GM18499 (cell line): ENCODE data around the gene KRTAP10-5.
"Not testable (repeated sequence)": the region's sequence is repeated elsewhere in the genome, so short reads cannot be mapped to it uniquely, and the experiment has no call there.

Source experiments
- ATAC-seq: cut with Tn5 transposase; IDR thresholded peaks from one replicate; pipeline ENCODE4 v1.9.1; 2021; ENCODE audit warnings: moderate number of reproducible peaks; ENCODE audit not compliant: insufficient read depth, unreplicated experiment

Gene KRTAP10-5

DNA sequence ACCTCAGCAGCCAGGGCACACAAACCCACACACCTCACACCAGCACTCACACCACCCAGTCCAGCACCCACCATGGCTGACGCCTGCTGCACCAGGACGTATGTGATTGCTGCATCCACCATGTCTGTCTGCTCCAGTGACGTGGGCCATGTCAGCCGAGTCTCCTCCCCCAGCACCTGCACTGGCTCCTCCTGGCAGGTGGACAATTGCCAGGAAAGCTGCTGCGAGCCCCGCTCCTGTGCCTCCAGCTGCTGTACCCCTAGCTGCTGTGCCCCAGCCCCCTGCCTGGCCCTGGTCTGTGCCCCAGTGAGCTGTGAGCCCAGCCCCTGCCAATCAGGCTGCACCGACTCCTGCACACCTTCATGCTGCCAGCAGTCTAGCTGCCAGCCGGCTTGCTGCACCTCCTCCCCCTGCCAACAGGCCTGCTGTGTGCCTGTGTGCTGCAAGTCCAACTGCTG, 31.7 kb upstream of the KRTAP10-5 start, which contains the start of gene KRTAP10-8:
KRTAP10-8 (plus strand) TSS at position 51 of the 458 bp plus-strand sequence; CDS start at position 73, 22 bp downstream.
- no peak for ATAC-seq

GRCh38 chr21:44611551-44611950, 31.1 kb upstream of the KRTAP10-5 start:
- no peak for ATAC-seq

GRCh38 chr21:44610157-44610843, 29.9 kb upstream of the KRTAP10-5 start:
- not testable (repeated sequence) for ATAC-seq

GRCh38 chr21:44609193-44609592, 28.8 kb upstream of the KRTAP10-5 start:
- ATAC-seq, result no peak

DNA sequence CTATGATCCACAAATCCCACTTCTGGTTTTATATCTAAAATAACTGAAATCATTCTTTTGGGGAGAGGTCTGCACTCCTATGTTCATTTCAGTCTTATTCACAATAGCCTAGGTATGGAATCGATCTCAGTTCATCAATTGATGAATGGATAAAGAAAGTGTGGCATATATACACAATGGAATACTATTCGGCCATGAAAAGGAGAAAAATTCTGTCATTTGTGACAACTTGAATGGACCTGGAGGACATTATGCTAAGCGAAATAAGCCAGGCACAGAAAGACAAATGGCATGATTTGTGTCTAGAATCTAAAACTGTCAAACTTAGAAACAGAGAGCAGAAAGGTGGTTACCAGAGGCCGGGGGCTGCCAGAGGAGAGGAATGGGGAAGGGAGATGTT, 26.1 kb upstream of the KRTAP10-5 start:
- ATAC-seq, result no peak

DNA sequence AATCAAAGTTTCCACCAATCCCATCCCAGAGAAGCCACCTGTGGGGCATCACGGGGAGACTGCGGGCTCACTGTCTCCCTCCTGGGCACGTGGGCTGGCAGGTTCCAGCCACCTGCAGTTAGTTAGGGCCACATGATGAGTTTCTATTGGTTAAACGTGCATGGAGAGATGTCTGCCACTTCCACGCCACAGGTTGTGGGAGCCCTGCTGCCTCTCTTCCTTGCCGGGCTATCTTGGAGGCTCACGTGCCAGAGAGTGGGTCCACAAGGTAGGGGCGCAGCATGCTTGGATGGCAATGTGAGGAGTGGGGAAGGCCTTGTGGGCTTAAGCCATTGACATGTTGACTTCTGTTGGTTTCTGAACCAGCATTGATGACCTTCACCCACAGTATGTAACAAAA, 23.5 kb upstream of the KRTAP10-5 start:
- ATAC-seq, result no peak

DNA sequence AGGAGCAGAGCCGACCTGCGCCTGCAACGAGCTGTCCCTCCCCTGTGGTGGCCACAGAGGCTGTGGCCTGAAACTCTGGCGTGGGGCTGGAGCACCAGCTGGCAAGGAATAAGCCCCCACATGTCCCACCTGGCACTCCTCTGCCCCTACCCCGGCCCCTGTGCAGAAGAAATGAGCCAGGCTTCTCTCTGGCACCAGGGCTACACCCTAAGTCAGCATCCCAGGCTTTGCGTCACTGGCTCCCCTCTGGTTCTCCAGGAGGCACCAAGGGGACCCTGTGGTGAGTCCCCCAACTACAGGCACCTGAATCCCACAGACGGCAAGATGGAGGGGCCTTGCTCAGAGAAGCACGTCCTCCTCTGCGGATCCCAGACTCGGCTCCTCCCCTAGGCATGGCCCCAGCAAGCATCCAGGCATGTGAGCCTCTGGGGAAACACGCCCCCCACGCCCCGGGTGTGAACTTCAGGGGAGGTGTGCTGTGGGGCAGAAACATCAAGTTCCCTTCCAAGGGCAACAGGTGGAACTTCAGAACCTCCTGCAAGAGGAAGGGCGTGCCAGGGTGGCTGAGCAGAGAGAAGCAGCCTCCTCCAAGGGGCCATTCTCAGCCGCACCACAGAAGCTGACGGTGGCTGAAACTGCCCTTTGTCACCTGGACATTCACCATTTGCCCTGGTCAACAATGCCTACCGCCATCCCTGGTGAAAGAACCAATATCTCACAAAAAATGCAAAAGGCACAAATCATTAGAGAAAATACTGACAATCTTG, 22.9 kb upstream of the KRTAP10-5 start:
- no peak for ATAC-seq

DNA sequence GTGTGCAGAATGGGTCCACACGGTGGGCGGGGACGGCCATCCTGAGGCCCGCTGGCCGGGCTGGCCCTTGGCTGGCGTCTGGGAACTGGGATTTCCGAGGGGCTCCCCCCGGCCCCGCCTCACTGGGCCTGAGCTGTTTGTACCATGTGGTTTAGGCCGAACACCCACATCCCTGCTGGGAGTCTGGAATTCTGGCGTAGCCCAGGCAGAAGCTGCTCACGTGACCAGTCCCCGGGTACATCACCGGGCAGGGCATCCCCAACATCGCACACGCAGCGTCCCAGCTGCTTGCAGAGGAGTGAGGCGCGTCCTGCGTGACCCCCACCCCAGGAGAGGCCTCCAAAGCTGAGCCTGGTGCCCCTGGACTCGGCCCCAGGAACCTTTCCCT, 22.1 kb upstream of the KRTAP10-5 start:
- ATAC-seq, result no peak

DNA sequence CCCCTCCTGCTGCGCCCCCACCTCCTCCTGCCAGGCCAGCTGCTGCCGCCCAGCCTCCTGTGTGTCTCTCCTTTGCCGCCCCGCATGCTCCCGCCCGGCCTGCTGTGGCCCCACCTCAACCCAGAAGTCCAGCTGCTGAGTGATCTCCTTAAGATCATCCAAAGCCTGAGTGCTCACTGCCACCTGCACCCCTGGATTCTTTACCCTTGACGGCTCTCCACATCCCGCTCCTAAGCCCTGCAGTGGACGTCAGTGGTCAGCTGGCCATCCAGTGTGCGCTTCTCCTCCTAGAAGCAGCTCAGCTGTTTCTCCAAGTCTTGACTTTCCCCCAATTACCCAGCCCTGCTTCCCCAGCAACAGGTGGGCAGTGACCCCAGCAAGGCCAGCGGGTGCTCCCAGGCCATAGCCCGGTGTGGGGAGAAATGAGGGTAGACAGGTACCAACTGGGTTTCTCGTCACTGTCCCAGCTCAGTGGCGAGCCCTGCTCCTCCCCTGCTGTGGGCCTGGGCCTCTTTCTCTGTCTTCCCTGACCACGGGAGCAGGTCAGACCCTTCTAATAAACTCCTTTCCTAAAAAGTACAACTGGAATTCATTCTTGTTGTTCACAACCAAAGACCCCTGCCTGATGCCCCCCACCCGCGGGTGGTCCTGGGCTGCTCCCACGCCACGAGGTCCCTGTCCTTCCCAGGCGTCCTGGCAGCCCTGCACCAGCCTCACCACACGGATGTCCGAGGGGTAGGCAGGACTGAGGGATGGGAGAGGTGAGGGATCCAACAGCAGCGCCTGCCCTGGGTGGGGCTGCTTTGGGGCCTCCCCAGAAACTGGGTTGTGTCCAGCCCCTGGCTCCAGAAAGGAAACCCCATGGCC, 21.4 kb upstream of the KRTAP10-5 start:
- ATAC-seq, result no peak

DNA sequence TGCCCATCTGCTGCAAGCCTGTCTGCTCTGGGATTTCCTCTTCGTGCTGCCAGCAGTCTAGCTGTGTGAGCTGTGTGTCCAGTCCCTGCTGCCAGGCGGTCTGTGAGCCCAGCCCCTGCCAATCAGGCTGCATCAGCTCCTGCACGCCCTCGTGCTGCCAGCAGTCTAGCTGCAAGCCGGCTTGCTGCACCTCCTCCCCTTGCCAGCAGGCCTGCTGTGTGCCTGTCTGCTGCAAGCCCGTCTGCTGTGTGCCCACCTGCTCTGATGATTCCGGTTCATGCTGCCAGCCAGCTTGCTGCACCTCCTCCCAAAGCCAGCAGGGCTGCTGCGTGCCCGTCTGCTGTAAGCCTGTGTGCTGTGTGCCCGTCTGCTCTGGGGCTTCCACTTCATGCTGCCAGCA, 20.7 kb upstream of the KRTAP10-5 start:
- ATAC-seq, result not testable (repeated sequence)

- ATAC-seq, result not testable (repeated sequence)
Measured at GRCh38 chr21:44600118-44600978, 19.9 kb upstream of the KRTAP10-5 start, which contains the start of gene KRTAP10-7. KRTAP10-7 (plus strand) TSS chr21:44600597; CDS start chr21:44600622, 25 bp downstream.

DNA sequence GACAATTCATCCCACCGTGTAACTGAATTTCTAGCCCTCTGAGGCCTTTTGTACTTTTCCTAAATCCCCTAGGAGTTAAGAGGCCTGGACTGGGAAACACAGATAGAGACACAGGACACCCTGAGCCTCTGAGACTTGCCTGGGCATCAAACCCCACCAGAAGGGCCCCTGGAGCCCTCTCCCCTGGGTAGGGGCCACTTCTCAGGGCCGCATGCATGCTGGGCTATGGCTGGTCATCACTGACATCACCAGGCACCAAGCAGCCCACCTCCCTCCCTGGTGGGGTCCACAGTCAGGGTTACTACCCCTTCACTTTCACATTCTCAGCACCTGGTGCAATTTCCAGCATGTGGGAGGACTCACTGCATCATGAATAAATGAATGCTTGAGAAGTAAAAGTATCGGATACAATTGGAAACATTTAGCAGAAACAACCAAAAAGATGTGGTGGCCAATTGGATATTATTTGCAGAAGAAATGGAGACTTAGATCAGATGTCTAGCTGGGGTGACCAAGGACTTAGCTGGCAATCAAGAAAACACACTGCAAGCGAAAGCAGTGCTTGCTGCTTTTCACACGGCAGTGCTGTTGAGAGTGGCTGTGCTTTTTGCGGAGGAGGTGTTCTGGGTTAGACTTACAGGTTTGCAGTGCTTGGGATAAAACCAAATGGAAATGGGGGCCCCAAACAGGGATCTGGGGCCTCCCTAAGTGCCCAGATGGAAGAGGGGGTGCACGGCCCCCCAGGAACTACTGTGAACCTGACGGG, 19.0 kb upstream of the KRTAP10-5 start:
- ATAC-seq, result no peak

- no peak for ATAC-seq
Measured at GRCh38 chr21:44598061-44598460, 17.7 kb upstream of the KRTAP10-5 start.

DNA sequence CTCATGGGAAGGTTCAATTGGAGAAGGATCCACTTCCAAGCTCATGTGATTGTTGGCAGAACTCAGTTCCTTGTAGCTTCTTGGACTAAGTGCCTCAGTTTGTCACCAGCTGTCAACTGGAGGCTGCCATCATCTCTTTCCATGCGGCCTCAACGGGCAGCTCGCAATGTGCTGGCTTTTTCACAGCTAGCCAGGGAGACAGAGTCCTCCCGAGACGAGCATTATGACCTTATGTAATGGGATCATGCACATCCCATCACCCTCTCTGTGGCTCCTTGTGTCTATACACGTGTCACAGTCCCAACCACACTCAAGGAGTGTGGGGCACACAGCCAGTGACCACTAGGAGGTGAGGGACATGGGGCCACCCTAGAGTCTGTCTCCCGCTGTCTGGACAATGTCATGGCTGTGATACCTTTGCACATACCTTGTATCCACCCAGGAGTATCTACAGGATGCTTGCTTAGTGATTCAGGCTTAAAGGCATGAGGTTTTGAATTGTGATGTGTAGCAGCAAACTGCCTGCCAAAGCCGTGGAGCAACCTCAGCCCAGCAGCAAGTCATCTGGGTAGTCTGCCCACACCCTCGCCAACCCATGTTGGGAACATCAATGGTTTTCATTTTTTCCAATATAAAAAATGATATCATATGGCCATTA, 15.8 kb upstream of the KRTAP10-5 start:
- no peak for ATAC-seq

- ATAC-seq, result no peak
Measured at GRCh38 chr21:44595524-44595923, 15.1 kb upstream of the KRTAP10-5 start.

DNA sequence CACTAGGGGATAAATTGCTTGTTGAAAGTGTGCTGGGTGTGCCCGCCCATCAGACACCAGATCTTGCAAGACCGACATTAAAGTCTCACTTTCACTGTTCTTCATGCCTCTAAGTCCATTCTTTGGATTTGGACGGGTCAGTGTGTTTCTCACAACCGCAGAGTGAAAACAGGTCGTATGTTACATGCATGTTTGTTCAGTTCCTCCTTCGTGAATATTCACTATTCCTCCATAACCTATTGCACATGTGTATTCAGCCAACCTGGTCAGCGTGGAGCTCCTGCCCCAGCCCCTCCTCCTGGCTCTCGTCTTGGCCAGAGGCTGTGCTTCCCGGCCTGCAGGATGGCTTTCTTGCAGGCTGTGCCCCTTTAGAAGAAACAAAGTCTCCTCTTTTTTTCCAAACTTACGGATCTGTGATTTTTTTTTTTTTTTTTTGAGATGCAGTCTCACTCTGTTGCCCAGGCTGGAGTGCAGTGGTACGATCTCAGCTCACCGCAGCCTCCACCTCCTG, 14.1 kb upstream of the KRTAP10-5 start:
- no peak for ATAC-seq

DNA sequence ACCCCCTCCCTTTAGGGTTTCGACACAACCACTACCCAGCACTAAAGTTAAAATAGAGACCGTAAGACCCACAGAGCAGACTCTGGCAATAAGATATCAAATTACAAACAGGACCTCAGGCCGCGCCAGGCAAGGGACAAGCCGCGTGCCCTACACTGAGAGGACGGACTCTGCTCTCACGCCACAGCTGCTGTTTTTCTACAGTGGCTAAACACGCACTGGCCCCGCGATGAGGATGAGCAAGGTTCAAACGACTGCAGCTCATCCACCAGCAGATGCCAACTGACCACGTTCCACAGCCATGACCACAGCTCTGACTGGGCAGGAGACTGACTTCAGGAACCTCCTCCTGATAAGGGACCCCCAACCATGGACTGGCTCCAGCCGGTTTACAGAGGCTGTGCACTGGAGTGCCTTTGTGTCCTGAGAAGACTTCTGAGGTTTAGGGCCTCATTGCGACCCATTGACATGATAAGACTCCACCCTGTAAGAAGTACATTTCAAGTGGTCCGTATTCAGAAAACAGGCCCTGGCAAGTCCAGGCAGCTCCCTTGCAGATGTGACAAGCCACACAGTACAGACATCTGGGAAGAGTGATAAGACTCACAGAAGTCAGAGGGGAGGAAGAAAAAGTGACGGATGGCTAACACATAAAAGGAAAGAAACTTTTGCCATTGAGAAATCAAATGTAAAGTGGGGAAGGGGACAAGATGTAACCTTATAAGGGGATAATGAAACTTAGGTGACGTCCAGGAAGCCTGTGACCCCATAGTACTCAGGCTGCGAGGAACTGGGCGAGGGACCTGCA, 13.4 kb upstream of the KRTAP10-5 start:
- no peak for ATAC-seq
